ENCODE data around the gene RERG.

Gene RERG

GRCh38 chr12:15220915-15221885, at the start of gene RERG:
Gene RERG (minus strand): TSS chr12:15221417. CDS start chr12:15217489, 3,928 bp downstream.
- Histone ChIP-seq H3K9ac (ENCODE audit: low read depth, low read length) (peak within 1 kb of the TSS; percentile 52; the same call in 1 of the 2 replicates), H3K4me1 (ENCODE audit: insufficient read depth, low read length) (peaks cover 2% of the 10 kb centered on the region; the same call in 1 of the 2 replicates), H3K9me3 (ENCODE audit: control insufficient read depth, insufficient read depth, low read length) (no peaks in the 10 kb centered on the region), H3K36me3 (ENCODE audit: insufficient read depth, low read length) (no peaks in the 10 kb centered on the region)

- no peak overlapping the region for H3K9ac ChIP-seq (ENCODE audit: low read depth, low read length)
- H3K9me3 ChIP-seq (ENCODE audit: control insufficient read depth, insufficient read depth, low read length) = no peaks in the 10 kb centered on the region
- H3K4me1 ChIP-seq (ENCODE audit: insufficient read depth, low read length) = no peaks in the 10 kb centered on the region
- H3K36me3 ChIP-seq (ENCODE audit: insufficient read depth, low read length) = no peaks in the 10 kb centered on the region
These were observed 49.4 kb upstream of the RERG start for GRCh38 chr12:15270591-15270990.

GRCh38 chr12:15268927-15269552, 47.8 kb upstream of the RERG start:
- H3K9ac ChIP-seq (ENCODE audit: low read depth, low read length) = no peak overlapping the region
- H3K36me3 ChIP-seq (ENCODE audit: insufficient read depth, low read length) = no peaks in the 10 kb centered on the region
- H3K9me3 ChIP-seq (ENCODE audit: control insufficient read depth, insufficient read depth, low read length) = no peaks in the 10 kb centered on the region
- H3K4me1 ChIP-seq (ENCODE audit: insufficient read depth, low read length) = no peaks in the 10 kb centered on the region

GRCh38 chr12:15268309-15268708, 47.1 kb upstream of the RERG start:
- H3K9me3 ChIP-seq (ENCODE audit: control insufficient read depth, insufficient read depth, low read length) = no peaks in the 10 kb centered on the region
- no peaks in the 10 kb centered on the region for H3K4me1 ChIP-seq (ENCODE audit: insufficient read depth, low read length)
- no peaks in the 10 kb centered on the region for H3K36me3 ChIP-seq (ENCODE audit: insufficient read depth, low read length)
- no peak overlapping the region for H3K9ac ChIP-seq (ENCODE audit: low read depth, low read length)

GRCh38 chr12:15265875-15266274, 44.7 kb upstream of the RERG start:
- no peak overlapping the region for H3K9ac ChIP-seq (ENCODE audit: low read depth, low read length)
- no peaks in the 10 kb centered on the region for H3K9me3 ChIP-seq (ENCODE audit: control insufficient read depth, insufficient read depth, low read length)
- no peaks in the 10 kb centered on the region for H3K36me3 ChIP-seq (ENCODE audit: insufficient read depth, low read length)
- no peaks in the 10 kb centered on the region for H3K4me1 ChIP-seq (ENCODE audit: insufficient read depth, low read length)

GRCh38 chr12:15256761-15257160, 35.5 kb upstream of the RERG start:
- Histone ChIP-seq H3K9ac (ENCODE audit: low read depth, low read length) (no peak overlapping the region), H3K36me3 (ENCODE audit: insufficient read depth, low read length) (no peaks in the 10 kb centered on the region), H3K4me1 (ENCODE audit: insufficient read depth, low read length) (peaks cover 8% of the 10 kb centered on the region; the same call in 1 of the 2 replicates), H3K9me3 (ENCODE audit: control insufficient read depth, insufficient read depth, low read length) (no peaks in the 10 kb centered on the region)

GRCh38 chr12:15253990-15254389, 32.8 kb upstream of the RERG start:
- H3K36me3 ChIP-seq (ENCODE audit: insufficient read depth, low read length) = no peaks in the 10 kb centered on the region
- peaks cover 8% of the 10 kb centered on the region; the same call in 1 of the 2 replicates for H3K4me1 ChIP-seq (ENCODE audit: insufficient read depth, low read length)
- H3K9ac ChIP-seq (ENCODE audit: low read depth, low read length) = no peak overlapping the region
- H3K9me3 ChIP-seq (ENCODE audit: control insufficient read depth, insufficient read depth, low read length) = no peaks in the 10 kb centered on the region

GRCh38 chr12:15244926-15245325, 23.7 kb upstream of the RERG start:
- H3K9me3 ChIP-seq (ENCODE audit: control insufficient read depth, insufficient read depth, low read length) = 0 out of 2 replicates have a peak, but pooled peaks cover 2% of the 10 kb centered on the region
- H3K36me3 ChIP-seq (ENCODE audit: insufficient read depth, low read length) = no peaks in the 10 kb centered on the region
- H3K4me1 ChIP-seq (ENCODE audit: insufficient read depth, low read length) = no peaks in the 10 kb centered on the region
- no peak overlapping the region for H3K9ac ChIP-seq (ENCODE audit: low read depth, low read length)

- no peak overlapping the region for H3K9ac ChIP-seq (ENCODE audit: low read depth, low read length)
- H3K36me3 ChIP-seq (ENCODE audit: insufficient read depth, low read length) = no peaks in the 10 kb centered on the region
- H3K9me3 ChIP-seq (ENCODE audit: control insufficient read depth, insufficient read depth, low read length) = 0 out of 2 replicates have a peak, but pooled peaks cover 2% of the 10 kb centered on the region
- H3K4me1 ChIP-seq (ENCODE audit: insufficient read depth, low read length) = no peaks in the 10 kb centered on the region
These were observed 23.1 kb upstream of the RERG start for GRCh38 chr12:15244341-15244740.

GRCh38 chr12:15243102-15243501, 21.9 kb upstream of the RERG start:
- Histone ChIP-seq H3K36me3 (ENCODE audit: insufficient read depth, low read length) (no peaks in the 10 kb centered on the region), H3K9ac (ENCODE audit: low read depth, low read length) (no peak overlapping the region), H3K4me1 (ENCODE audit: insufficient read depth, low read length) (no peaks in the 10 kb centered on the region), H3K9me3 (ENCODE audit: control insufficient read depth, insufficient read depth, low read length) (0 out of 2 replicates have a peak, but pooled peaks cover 1% of the 10 kb centered on the region)

- no peak overlapping the region for H3K9ac ChIP-seq (ENCODE audit: low read depth, low read length)
- no peaks in the 10 kb centered on the region for H3K4me1 ChIP-seq (ENCODE audit: insufficient read depth, low read length)
- H3K36me3 ChIP-seq (ENCODE audit: insufficient read depth, low read length) = no peaks in the 10 kb centered on the region
- H3K9me3 ChIP-seq (ENCODE audit: control insufficient read depth, insufficient read depth, low read length) = no peaks in the 10 kb centered on the region
These were observed 19.7 kb upstream of the RERG start for GRCh38 chr12:15240898-15241297.

GRCh38 chr12:15234508-15234907, 13.3 kb upstream of the RERG start:
- Histone ChIP-seq H3K36me3 (ENCODE audit: insufficient read depth, low read length) (no peaks in the 10 kb centered on the region), H3K9me3 (ENCODE audit: control insufficient read depth, insufficient read depth, low read length) (no peaks in the 10 kb centered on the region), H3K9ac (ENCODE audit: low read depth, low read length) (no peak overlapping the region), H3K4me1 (ENCODE audit: insufficient read depth, low read length) (no peaks in the 10 kb centered on the region)

- no peaks in the 10 kb centered on the region for H3K4me1 ChIP-seq (ENCODE audit: insufficient read depth, low read length)
- no peak overlapping the region for H3K9ac ChIP-seq (ENCODE audit: low read depth, low read length)
- no peaks in the 10 kb centered on the region for H3K9me3 ChIP-seq (ENCODE audit: control insufficient read depth, insufficient read depth, low read length)
- no peaks in the 10 kb centered on the region for H3K36me3 ChIP-seq (ENCODE audit: insufficient read depth, low read length)
These were observed 12.8 kb upstream of the RERG start for GRCh38 chr12:15234011-15234410.

GRCh38 chr12:15232959-15233358, 11.7 kb upstream of the RERG start:
- Histone ChIP-seq H3K4me1 (ENCODE audit: insufficient read depth, low read length) (no peaks in the 10 kb centered on the region), H3K9ac (ENCODE audit: low read depth, low read length) (no peak overlapping the region), H3K36me3 (ENCODE audit: insufficient read depth, low read length) (no peaks in the 10 kb centered on the region), H3K9me3 (ENCODE audit: control insufficient read depth, insufficient read depth, low read length) (no peaks in the 10 kb centered on the region)

GRCh38 chr12:15231493-15231892, 10.3 kb upstream of the RERG start:
- Histone ChIP-seq H3K36me3 (ENCODE audit: insufficient read depth, low read length) (no peaks in the 10 kb centered on the region), H3K9ac (ENCODE audit: low read depth, low read length) (no peak overlapping the region), H3K4me1 (ENCODE audit: insufficient read depth, low read length) (no peaks in the 10 kb centered on the region), H3K9me3 (ENCODE audit: control insufficient read depth, insufficient read depth, low read length) (no peaks in the 10 kb centered on the region)
